Measurements from ENCODE around the gene SLC16A11.

SLC16A11 gene

DNA sequence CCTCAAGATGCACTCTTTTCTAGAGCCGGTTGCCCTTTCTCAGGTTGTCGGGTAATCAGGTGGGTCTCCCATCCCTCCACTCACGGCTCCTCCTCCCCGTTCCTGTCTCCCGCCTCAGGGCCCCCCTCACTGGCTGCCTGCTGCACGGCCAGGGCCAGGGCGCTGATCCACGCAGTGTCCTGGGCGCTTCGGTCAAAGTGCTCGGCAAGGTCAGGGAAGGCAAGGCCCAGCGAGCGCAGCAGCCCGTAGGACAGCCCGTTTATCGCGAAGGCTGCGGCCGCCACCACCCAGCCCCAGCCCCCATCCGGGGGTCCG lies 753 bp downstream of the SLC16A11 start:
- no peak for DNase-seq (ENCODE audit: low spot score)
- TF ChIP-seq, protein P1, sequence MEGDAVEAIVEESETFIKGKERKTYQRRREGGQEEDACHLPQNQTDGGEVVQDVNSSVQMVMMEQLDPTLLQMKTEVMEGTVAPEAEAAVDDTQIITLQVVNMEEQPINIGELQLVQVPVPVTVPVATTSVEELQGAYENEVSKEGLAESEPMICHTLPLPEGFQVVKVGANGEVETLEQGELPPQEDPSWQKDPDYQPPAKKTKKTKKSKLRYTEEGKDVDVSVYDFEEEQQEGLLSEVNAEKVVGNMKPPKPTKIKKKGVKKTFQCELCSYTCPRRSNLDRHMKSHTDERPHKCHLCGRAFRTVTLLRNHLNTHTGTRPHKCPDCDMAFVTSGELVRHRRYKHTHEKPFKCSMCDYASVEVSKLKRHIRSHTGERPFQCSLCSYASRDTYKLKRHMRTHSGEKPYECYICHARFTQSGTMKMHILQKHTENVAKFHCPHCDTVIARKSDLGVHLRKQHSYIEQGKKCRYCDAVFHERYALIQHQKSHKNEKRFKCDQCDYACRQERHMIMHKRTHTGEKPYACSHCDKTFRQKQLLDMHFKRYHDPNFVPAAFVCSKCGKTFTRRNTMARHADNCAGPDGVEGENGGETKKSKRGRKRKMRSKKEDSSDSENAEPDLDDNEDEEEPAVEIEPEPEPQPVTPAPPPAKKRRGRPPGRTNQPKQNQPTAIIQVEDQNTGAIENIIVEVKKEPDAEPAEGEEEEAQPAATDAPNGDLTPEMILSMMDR (IDR thresholded peaks at IDR 0.05) = no peak
- peak overlapping the region; percentile 72 for H3K4me3 ChIP-seq
- H3K27ac ChIP-seq = peak overlapping the region in 1 of 2 donors; percentile 5

DNA sequence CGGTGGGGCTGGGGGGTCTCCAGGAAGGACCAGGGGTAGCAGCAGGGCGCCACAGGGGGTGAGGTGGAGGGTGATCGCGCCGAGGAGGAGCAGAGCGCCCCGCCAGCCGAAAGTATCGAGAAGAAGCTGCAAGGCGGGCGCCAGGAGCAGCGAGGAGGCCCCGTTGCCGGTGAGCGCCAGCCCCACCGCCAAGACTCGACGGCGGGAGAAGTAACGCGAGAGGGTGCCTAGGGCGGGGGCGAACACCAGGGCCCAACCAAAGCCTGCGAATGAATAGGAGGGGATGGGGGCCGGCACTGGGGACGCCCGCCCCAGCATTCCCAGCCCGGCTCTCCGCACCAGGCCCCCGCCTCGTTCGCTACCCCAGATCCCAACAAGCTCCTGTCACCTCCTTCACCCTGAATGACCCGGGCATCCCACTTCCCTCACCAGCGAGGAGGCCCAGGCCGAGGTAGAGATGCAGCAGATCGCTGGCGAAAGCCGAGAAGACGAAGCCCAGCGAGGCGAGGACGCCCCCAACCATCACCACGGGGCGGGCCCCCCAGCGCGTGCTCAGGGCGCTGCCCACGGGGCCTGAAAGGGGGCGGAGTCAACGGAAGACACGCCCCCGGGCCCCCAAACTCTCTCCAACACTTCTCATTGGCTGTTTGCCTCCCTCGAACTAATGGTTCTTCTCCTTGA lies 1.3 kb downstream of the SLC16A11 start:
- no peak for DNase-seq (ENCODE audit: low spot score)
- Histone ChIP-seq H3K4me3 (peak overlapping the region; percentile 72), H3K27ac (no peak overlapping the region)
- TF ChIP-seq, protein P1 (IDR thresholded peaks at IDR 0.05) = no peak

DNA sequence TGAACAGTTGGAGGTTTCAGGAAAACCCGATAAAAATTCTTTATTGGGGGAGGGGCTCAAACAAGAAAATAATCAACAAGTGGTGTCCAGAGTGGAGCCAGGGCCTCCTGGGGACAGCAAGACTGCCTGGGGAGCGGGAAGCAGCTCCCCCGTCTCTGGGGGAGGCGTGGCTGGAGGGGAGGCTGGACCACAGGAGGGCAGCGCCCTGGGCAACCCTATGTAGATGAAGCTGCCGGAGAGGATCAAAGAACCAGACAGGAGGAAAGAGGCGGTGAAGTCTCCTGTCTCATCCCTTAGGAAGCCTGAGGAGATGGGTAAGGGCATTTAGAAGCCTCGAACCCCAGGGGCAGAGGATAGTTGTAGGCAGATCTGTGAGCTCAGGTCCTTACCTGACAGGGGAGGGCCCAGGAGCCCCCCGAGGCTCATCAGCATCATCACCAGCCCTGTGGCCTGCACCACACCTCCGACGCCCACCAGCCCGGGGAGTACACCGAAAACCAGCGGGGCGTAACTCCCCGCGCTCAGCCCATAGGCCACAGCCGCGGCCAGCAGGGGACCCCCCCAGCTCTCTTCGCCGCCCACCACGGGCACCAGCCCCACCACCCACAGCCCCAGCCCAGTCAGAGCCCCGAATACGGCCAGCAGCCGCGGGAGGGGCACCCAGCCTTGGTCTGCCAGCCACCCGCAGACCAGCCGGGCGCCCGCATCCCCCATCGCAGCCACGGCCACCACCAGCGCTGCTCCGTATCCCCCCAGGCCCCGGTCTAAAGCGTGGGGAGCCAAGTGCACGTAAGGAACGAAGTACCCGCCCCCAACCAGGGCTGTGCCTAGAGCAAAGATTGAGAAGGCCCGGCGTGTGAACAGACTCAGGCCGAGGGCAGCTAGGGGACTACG lies 2.0 kb downstream of the SLC16A11 start:
- TF ChIP-seq, protein P1 (IDR thresholded peaks at IDR 0.05) = no peak
- H3K27ac ChIP-seq = no peak overlapping the region
- no peak for DNase-seq (ENCODE audit: low spot score)
- H3K4me3 ChIP-seq = peak overlapping the region; percentile 72

DNA sequence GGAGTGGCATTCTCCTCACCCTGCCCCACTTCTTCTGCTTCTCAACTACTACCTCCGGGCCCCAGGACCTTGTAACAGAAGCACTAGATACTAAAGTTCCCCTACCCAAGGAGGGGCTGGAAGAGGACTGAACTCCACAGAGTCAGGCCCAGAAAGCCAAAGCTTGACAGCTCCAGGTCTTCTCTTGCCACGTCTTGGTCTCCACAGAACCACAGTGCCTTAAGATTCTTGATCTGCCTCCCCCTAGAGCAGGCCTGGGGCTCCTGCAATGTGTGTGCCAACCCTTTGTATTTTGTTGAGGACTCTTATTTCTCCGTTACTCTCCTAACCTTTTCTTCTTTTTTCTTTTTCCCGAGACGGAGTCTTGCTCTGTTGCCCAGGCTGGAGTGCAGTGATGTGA lies 4.1 kb downstream of the SLC16A11 start:
- no peak overlapping the region for H3K4me3 ChIP-seq
- TF ChIP-seq, protein P1 (IDR thresholded peaks at IDR 0.05) = no peak
- no peak for DNase-seq (ENCODE audit: low spot score)
- no peak overlapping the region for H3K27ac ChIP-seq

DNA sequence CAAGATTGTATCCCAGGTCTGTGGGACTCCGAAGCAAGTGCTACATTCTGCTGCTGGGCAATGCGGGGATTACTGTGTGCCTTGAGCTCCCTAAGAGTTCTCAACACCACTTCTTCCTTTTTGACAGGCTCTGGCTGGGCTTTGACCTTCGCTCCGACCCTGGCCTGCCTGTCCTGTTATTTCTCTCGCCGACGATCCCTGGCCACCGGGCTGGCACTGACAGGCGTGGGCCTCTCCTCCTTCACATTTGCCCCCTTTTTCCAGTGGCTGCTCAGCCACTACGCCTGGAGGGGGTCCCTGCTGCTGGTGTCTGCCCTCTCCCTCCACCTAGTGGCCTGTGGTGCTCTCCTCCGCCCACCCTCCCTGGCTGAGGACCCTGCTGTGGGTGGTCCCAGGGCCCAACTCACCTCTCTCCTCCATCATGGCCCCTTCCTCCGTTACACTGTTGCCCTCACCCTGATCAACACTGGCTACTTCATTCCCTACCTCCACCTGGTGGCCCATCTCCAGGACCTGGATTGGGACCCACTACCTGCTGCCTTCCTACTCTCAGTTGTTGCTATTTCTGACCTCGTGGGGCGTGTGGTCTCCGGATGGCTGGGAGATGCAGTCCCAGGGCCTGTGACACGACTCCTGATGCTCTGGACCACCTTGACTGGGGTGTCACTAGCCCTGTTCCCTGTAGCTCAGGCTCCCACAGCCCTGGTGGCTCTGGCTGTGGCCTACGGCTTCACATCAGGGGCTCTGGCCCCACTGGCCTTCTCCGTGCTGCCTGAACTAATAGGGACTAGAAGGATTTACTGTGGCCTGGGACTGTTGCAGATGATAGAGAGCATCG lies 5.6 kb downstream of the SLC16A11 start:
- H3K27ac ChIP-seq = no peak overlapping the region
- H3K4me3 ChIP-seq = no peak overlapping the region
- TF ChIP-seq, protein P1 (IDR thresholded peaks at IDR 0.05) = no peak
- DNase-seq (ENCODE audit: low spot score) = no peak

DNA sequence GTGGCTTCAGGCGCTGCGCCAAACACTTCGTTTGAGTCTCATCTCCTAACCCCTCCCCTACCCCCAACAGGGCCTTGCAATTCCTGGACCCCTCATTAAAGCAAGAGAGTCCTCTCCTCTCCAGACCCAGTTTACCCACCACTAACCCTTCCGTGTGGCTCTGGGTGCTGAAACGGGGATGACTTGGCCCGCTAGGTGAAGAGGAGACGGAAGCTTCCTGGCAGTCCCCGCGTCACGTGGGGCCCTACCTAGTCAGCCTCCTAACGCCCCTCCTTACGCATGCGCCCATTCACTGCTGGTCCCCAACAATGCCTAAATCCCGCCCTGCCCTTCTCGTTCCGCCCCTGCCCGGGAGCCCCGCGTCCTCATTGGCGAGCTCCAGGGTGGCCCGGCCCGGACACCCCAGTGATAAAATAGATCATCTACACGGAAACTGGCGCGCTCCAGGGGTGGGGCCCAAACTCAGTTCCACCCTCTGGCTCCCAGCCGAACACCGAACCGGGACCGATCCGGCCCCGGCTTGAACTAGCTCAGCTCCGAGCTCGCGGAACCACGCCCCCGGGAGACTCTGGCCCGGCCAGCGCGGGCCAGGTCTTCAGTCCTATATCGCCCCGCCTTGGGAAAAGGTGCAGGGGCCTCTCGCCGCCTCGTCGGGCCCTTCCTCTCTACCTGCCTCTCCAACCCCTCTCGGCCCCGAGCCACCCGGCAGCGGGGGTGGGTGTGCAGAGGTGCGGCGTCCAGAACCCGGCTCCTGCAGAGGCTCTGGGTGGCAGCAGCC lies 8.1 kb downstream of the SLC16A11 start, which contains the start of gene SLC16A13:
Gene SLC16A13, plus strand, starts transcription at position 425 of the 778 bp plus-strand sequence. CDS start 368 bp downstream, outside the sequence.
- Histone ChIP-seq H3K27ac (peak within 1 kb of the TSS; percentile 3 to 70), H3K4me3 (peak within 1 kb of the TSS; percentile 77)
- TF ChIP-seq, protein P1 (IDR thresholded peaks at IDR 0.05) = no peak
- DNase-seq (ENCODE audit: low spot score) = peak; percentile 88

Measured in coronary artery (tissue), 2 donors.